Measurements from ENCODE around the gene PACSIN2.

The PACSIN2 gene

DNA sequence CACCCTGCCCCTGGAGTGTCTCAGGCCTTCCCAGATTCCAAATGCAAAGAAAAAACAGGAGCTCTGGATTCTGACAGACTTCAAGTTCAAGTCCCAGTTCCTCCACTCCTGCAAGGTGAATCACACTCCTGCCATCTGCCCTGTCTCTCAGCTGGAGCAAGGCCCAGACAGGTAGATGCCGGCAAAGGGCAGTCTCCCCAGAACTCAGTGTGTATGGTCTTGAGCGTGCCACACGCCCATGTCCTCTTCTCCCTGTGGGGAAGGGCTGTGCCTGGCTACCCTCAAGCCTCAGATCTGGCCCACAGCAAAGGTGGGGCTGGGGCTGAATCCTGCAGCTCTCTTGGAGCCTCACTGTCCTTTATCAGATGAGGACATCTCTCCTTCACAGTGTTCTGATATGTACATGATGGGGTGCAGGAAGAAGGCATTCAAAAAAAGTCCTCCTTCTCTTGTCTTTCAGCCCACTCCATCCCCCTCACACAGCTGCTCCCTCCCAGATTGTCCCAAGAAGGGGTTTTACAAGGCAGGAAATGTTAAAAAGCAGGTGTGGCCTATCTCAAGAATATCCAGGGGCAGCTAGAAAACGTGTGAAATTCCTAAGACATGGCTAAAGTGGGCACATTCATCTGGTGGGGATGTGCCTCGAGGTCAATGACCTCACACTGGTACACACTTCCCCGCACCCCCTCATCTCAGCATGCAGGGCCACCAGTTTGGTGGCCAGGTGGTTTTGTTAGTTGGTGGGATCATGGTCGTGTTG lies 130.2 kb downstream of the PACSIN2 start:
- H3K4me3 ChIP-seq (ENCODE audit: low read depth, low read length), result no peak overlapping the region
- no peak for DNase-seq (ENCODE audit: low read depth)
- TF ChIP-seq MYC (IDR thresholded peaks at IDR 0.05; ENCODE audit: low read depth, low read length), result no peak
- TF ChIP-seq, protein P1, sequence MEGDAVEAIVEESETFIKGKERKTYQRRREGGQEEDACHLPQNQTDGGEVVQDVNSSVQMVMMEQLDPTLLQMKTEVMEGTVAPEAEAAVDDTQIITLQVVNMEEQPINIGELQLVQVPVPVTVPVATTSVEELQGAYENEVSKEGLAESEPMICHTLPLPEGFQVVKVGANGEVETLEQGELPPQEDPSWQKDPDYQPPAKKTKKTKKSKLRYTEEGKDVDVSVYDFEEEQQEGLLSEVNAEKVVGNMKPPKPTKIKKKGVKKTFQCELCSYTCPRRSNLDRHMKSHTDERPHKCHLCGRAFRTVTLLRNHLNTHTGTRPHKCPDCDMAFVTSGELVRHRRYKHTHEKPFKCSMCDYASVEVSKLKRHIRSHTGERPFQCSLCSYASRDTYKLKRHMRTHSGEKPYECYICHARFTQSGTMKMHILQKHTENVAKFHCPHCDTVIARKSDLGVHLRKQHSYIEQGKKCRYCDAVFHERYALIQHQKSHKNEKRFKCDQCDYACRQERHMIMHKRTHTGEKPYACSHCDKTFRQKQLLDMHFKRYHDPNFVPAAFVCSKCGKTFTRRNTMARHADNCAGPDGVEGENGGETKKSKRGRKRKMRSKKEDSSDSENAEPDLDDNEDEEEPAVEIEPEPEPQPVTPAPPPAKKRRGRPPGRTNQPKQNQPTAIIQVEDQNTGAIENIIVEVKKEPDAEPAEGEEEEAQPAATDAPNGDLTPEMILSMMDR (IDR thresholded peaks at IDR 0.05; ENCODE audit: low read depth, low read length), result no peak
- TF ChIP-seq, protein P2, sequence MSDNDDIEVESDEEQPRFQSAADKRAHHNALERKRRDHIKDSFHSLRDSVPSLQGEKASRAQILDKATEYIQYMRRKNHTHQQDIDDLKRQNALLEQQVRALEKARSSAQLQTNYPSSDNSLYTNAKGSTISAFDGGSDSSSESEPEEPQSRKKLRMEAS (IDR thresholded peaks at IDR 0.05; ENCODE audit: low read depth, low read length), result no peak
- no peak for TF ChIP-seq POLR2A (IDR thresholded peaks at IDR 0.05; ENCODE audit: extremely low read depth, insufficient read length)

DNA sequence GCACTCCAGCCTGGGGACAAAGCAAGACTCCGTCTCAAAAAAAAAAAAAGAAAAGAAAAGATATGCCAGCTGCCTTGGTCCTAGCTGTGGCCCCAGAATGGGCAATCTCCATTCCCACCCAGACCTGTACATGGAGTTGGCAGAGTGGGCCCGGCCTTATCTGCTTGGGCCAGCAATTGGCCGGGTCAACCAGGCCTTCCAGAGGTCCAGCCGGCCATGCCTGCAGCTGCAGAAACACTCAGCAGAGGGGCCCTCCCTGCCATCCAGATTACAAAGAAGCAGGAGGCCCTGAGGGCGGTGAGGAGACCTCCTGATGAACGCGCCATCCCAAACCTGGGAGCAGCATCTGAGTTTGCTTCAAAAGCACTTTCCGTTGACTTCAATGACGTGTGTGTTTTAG lies 131.0 kb downstream of the PACSIN2 start:
- no peak for DNase-seq (ENCODE audit: low read depth)
- H3K4me3 ChIP-seq (ENCODE audit: low read depth, low read length), result no peak overlapping the region
- TF ChIP-seq, protein P2 (IDR thresholded peaks at IDR 0.05; ENCODE audit: low read depth, low read length), result no peak
- TF ChIP-seq, protein P1 (IDR thresholded peaks at IDR 0.05; ENCODE audit: low read depth, low read length), result no peak
- TF ChIP-seq POLR2A (IDR thresholded peaks at IDR 0.05; ENCODE audit: extremely low read depth, insufficient read length), result no peak
- no peak for TF ChIP-seq MYC (IDR thresholded peaks at IDR 0.05; ENCODE audit: low read depth, low read length)

DNA sequence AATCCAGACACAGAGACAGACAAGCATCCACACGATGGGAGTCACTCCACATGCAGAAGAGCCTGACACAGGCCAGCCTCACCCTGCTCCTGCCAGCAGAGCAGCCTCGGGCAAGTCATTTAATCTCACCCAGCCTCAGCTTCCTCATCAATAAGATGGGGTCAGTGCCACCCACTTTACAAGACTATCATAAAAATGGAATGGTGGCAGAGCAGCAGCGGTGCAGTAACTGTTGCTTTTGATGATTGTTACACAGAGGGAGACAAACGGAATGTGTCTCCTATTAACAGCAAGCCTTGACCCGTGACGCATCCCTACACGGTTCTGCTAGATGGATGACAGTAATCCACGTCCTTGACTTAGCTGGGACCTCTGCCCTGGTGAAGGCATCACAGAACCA lies 131.8 kb downstream of the PACSIN2 start:
- no peak for DNase-seq (ENCODE audit: low read depth)
- H3K4me3 ChIP-seq (ENCODE audit: low read depth, low read length), result no peak overlapping the region
- TF ChIP-seq MYC (IDR thresholded peaks at IDR 0.05; ENCODE audit: low read depth, low read length) (no peak), POLR2A (IDR thresholded peaks at IDR 0.05; ENCODE audit: extremely low read depth, insufficient read length) (no peak)
- TF ChIP-seq, protein P1 (IDR thresholded peaks at IDR 0.05; ENCODE audit: low read depth, low read length), result no peak
- TF ChIP-seq, protein P2 (IDR thresholded peaks at IDR 0.05; ENCODE audit: low read depth, low read length), result no peak

DNA sequence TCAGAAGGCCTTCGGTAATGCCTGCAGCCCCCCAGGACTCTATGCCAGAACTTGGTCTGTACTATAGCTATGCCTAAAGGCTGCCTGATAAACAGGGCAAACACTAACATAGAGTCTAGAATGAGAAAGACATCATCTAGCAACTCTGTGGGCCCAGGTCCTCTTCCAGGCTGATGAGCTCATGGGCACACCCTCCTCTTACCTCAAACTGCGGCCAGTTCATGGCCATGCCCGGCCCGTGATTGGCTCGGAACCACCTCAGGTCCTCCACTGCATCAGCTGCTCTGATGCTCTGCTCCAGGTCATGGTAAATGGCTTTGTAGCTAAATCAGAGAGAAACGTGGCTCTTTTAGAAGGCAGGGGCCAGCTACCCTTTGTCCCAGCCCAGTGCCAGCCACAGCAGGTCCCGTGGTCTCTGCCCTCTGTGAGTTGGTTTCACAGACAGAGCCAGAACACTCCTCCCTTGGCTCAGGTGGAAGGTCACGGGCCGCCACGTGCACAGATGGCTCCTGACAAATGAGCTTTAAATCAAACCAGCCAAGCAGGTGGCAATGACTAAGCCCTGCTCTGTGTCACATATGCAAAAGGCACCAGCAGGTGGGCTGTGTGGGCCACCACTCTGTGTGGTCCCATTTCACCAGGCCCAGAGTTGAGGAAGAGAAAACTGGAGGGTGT lies 132.8 kb downstream of the PACSIN2 start:
- H3K4me3 ChIP-seq (ENCODE audit: low read depth, low read length), result no peak overlapping the region
- TF ChIP-seq POLR2A (IDR thresholded peaks at IDR 0.05; ENCODE audit: extremely low read depth, insufficient read length) (no peak), MYC (IDR thresholded peaks at IDR 0.05; ENCODE audit: low read depth, low read length) (no peak)
- TF ChIP-seq, protein P1 (IDR thresholded peaks at IDR 0.05; ENCODE audit: low read depth, low read length), result no peak
- TF ChIP-seq, protein P2 (IDR thresholded peaks at IDR 0.05; ENCODE audit: low read depth, low read length), result no peak
- no peak for DNase-seq (ENCODE audit: low read depth)

DNA sequence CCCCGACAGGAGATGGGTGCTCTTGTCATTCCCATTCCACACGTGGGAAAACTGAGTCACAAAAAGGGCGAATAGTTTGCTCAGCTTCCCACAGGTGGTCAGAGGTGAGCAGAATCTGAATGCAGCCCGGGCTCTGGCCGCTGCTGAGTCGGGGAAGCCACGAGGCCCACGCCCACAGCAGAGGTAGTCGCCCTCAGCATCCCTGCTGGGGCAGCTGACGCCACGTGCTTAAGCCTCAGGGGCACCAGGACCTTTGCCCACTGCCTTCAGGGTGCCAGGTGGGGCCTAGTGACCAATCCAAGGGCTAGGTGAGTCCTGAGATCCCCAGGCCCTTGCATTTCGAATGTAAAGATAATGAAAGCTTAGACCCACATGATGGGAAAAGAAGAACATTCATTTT lies 133.7 kb downstream of the PACSIN2 start:
- TF ChIP-seq, protein P2 (IDR thresholded peaks at IDR 0.05; ENCODE audit: low read depth, low read length), result no peak
- TF ChIP-seq POLR2A (IDR thresholded peaks at IDR 0.05; ENCODE audit: extremely low read depth, insufficient read length) (no peak), MYC (IDR thresholded peaks at IDR 0.05; ENCODE audit: low read depth, low read length) (no peak)
- TF ChIP-seq, protein P1 (IDR thresholded peaks at IDR 0.05; ENCODE audit: low read depth, low read length), result no peak
- no peak overlapping the region for H3K4me3 ChIP-seq (ENCODE audit: low read depth, low read length)
- no peak for DNase-seq (ENCODE audit: low read depth)
